H1 (cell line): ENCODE measurements around the gene JUN. TPM values are rescaled to one million over a fixed set of nuclear protein-coding genes. Genes with fewer than 3 reads are reported as not detected.

Source experiments
- CTCF ChIA-PET: fragments of 300-600 bp; sonication (Branson Sonifier 250); formaldehyde crosslinking; loops from one replicate; lab custom pipeline; 2021; ENCODE audit not compliant: partially characterized antibody; lab: Charles Lee
- POLR2A ChIA-PET: fragments of 300-600 bp; sonication (Branson Sonifier 250); formaldehyde crosslinking; loops from one replicate; lab custom pipeline; 2021; ENCODE audit warnings: inconsistent platforms; ENCODE audit not compliant: partially characterized antibody; lab: Charles Lee
- DNase-seq, 2 experiments: peaks; one replicate each; pipeline versions ENCODE4 v3.0.0 to v3.0.0-alpha.2; 2010 to 2022; ENCODE audit warnings: low spot score in 2 of 2, low read depth in 1 of 2, mixed read lengths in 1 of 2
- FAIRE-seq: peaks from 2 replicates; lab custom pipeline; 2011; peaks lifted over from hg19 to GRCh38; lab: Jason Lieb, UNC
- H2AFZ ChIP-seq: 2 replicates; pipeline ENCODE4 v1.8.1; 2012; ENCODE audit warnings: low read length, inconsistent platforms
- H2AK5ac ChIP-seq: 2 replicates; pipeline ENCODE4 v1.6.1; 2013; ENCODE audit warnings: low read depth, low read length
- H2BK120ac ChIP-seq: replicated peaks from 2 replicates; pipeline ENCODE3; 2013; ENCODE audit warnings: low read depth, low read length, inconsistent platforms
- H2BK12ac ChIP-seq: 2 replicates; pipeline ENCODE4 v1.6.1; 2013; ENCODE audit warnings: low read depth, low read length
- H2BK15ac ChIP-seq: 2 replicates; pipeline ENCODE4 v1.6.1; 2013; ENCODE audit warnings: low read length
- H2BK20ac ChIP-seq: 2 replicates; pipeline ENCODE4 v1.6.1; 2013; ENCODE audit warnings: low read length
- H2BK5ac ChIP-seq: 2 replicates; pipeline ENCODE4 v1.6.1; 2013; ENCODE audit warnings: low read depth, low read length
- H3K14ac ChIP-seq: 2 replicates; pipeline ENCODE4 v1.6.1; 2013; ENCODE audit warnings: inconsistent platforms; ENCODE audit not compliant: insufficient read length
- H3K18ac ChIP-seq: 2 replicates; pipeline ENCODE4 v1.6.1; 2013; ENCODE audit warnings: low read length; ENCODE audit errors: extremely low read depth
- H3K23ac ChIP-seq: 2 replicates; pipeline ENCODE4 v1.6.1; 2013; ENCODE audit warnings: inconsistent platforms; ENCODE audit not compliant: insufficient read length
- H3K23me2 ChIP-seq: 2 replicates; pipeline ENCODE4 v1.6.1; 2013; ENCODE audit warnings: low read depth, low read length
- H3K27ac ChIP-seq: 2 replicates; pipeline ENCODE4 v1.6.1; 2011; ENCODE audit warnings: low read depth, low read length, inconsistent platforms
- H3K27me3 ChIP-seq, 4 experiments: replicated peaks in 1 of 4; 1 replicate in 1 of 4; 2 replicates in 3 of 4; pipeline versions ENCODE4 v1.6.1 to v1.8.1; 2011 to 2013; ENCODE audit warnings: low read length in 3 of 4, mild to moderate bottlenecking in 3 of 4, inconsistent platforms in 2 of 4, mixed read lengths in 2 of 4, moderate library complexity in 1 of 4; ENCODE audit not compliant: control insufficient read depth in 3 of 4, insufficient read depth in 3 of 4; ENCODE audit errors: extremely low read depth in 1 of 4
- H3K36me3 ChIP-seq, 4 experiments: 2 replicates each; pipeline versions ENCODE4 v1.6.1 to v1.8.1; 2011 to 2013; ENCODE audit warnings: mild to moderate bottlenecking in 4 of 4, low read length in 3 of 4, moderate library complexity in 2 of 4, control low read depth in 1 of 4, inconsistent platforms in 1 of 4; ENCODE audit not compliant: insufficient read depth in 4 of 4, control insufficient read depth in 2 of 4
- H3K4ac ChIP-seq: replicated peaks from 2 replicates; pipeline ENCODE3; 2013; ENCODE audit warnings: low read length, low read depth, mixed read lengths, inconsistent platforms; ENCODE audit not compliant: insufficient read length
- H3K4me1 ChIP-seq, 4 experiments: replicated peaks in 1 of 4; 1 replicate in 1 of 4; 2 replicates in 3 of 4; pipeline versions ENCODE4 v1.6.1 to v1.8.1; 2011 to 2013; ENCODE audit warnings: low read length in 3 of 4, inconsistent platforms in 2 of 4, mixed read lengths in 1 of 4; ENCODE audit not compliant: insufficient read depth in 4 of 4, control insufficient read depth in 3 of 4
- H3K4me2 ChIP-seq, 2 experiments: 2 replicates each; pipeline versions ENCODE4 v1.6.1 to v1.8.1; 2011 to 2013; ENCODE audit warnings: low read depth in 2 of 2, low read length in 2 of 2, control low read depth in 1 of 2, inconsistent platforms in 1 of 2, mild to moderate bottlenecking in 1 of 2; ENCODE audit not compliant: insufficient read depth in 1 of 2
- H3K4me3 ChIP-seq, 4 experiments: fragments of 200-600, 300-600 bp in 1 of 4; sonication (generic), shearing (Covaris generic), sonication (Bioruptor Twin) in 1 of 4; 2 replicates each; pipeline versions ENCODE4 v1.5.1 to v1.8.1; 2011 to 2016; ENCODE audit warnings: low read length in 4 of 4, low read depth in 3 of 4, control low read depth in 2 of 4, inconsistent platforms in 2 of 4, mild to moderate bottlenecking in 2 of 4, mixed read lengths in 1 of 4, moderate library complexity in 1 of 4; ENCODE audit not compliant: insufficient read depth in 2 of 4; ENCODE audit errors: extremely low read depth in 1 of 4
- H3K56ac ChIP-seq: replicated peaks from 2 replicates; pipeline ENCODE3; 2013; ENCODE audit warnings: low read depth, mild to moderate bottlenecking, mixed read lengths, low read length, inconsistent platforms; ENCODE audit not compliant: insufficient read length
- H3K79me1 ChIP-seq: 2 replicates; pipeline ENCODE4 v1.6.1; 2013; ENCODE audit warnings: low read depth, low read length, control low read depth
- H3K79me2 ChIP-seq, 2 experiments: 2 replicates each; pipeline versions ENCODE4 v1.6.1 to v1.8.1; 2012 to 2013; ENCODE audit warnings: low read length in 2 of 2, mild to moderate bottlenecking in 2 of 2, inconsistent platforms in 1 of 2; ENCODE audit not compliant: insufficient read depth in 2 of 2, control insufficient read depth in 1 of 2
- H3K9ac ChIP-seq, 4 experiments: replicated peaks in 1 of 4; 1 replicate in 1 of 4; 2 replicates in 3 of 4; pipeline versions ENCODE4 v1.6.1 to v1.8.1; 2011 to 2013; ENCODE audit warnings: low read depth in 3 of 4, low read length in 3 of 4, control low read depth in 2 of 4, mild to moderate bottlenecking in 2 of 4, moderate library complexity in 2 of 4, inconsistent platforms in 1 of 4; ENCODE audit errors: extremely low read depth in 1 of 4
- H3K9me3 ChIP-seq, 2 experiments: 2 replicates each; pipeline versions ENCODE4 v1.6.1 to v1.8.1; 2012 to 2013; ENCODE audit warnings: mild to moderate bottlenecking in 2 of 2, moderate library complexity in 2 of 2, control low read depth in 1 of 2, inconsistent platforms in 1 of 2, low read depth in 1 of 2, low read length in 1 of 2, mixed read lengths in 1 of 2; ENCODE audit not compliant: insufficient read depth in 2 of 2
- H4K20me1 ChIP-seq, 2 experiments: replicated peaks in 1 of 2; 2 replicates each; pipeline versions ENCODE3 to v1.8.1; 2011 to 2013; ENCODE audit warnings: inconsistent platforms in 2 of 2, low read length in 2 of 2, mild to moderate bottlenecking in 1 of 2; ENCODE audit not compliant: insufficient read depth in 2 of 2, control insufficient read depth in 1 of 2
- H4K5ac ChIP-seq: 2 replicates; pipeline ENCODE4 v1.6.1; 2013; ENCODE audit warnings: low read length, low read depth, mixed read lengths, inconsistent platforms; ENCODE audit not compliant: insufficient read length
- H4K8ac ChIP-seq: 2 replicates; pipeline ENCODE4 v1.8.0; 2013; ENCODE audit warnings: mild to moderate bottlenecking, moderate library complexity, low read length, inconsistent platforms; ENCODE audit not compliant: insufficient read depth; ENCODE audit errors: extremely low read depth
- H4K91ac ChIP-seq: replicated peaks from 2 replicates; pipeline ENCODE3; 2013; ENCODE audit warnings: low read length, mixed read lengths, inconsistent platforms; ENCODE audit not compliant: insufficient read length
- BACH1 ChIP-seq: IDR thresholded peaks from 2 replicates; pipeline ENCODE4 v1.6.1; 2012; ENCODE audit warnings: low read length, improper control_type of control experiment
- BRCA1 ChIP-seq: IDR thresholded peaks from 2 replicates; pipeline ENCODE4 v1.6.1; 2012; ENCODE audit warnings: low read depth, low read length, improper control_type of control experiment
- WGBS, 2 experiments: shearing (Covaris generic) in 1 of 2; methylation state at CpG; one replicate each; pipeline versions ENCODE4 v1.1.6 to v1.1.7; 2013 to 2015; ENCODE audit warnings: low lambda C conversion rate in 2 of 2, mixed read lengths in 2 of 2, inconsistent platforms in 1 of 2, low coverage in 1 of 2, missing lambda C conversion rate in 1 of 2; ENCODE audit not compliant: insufficient replicate concordance in 2 of 2, insufficient coverage in 1 of 2, insufficient read length in 1 of 2; ENCODE audit errors: extremely low coverage in 1 of 2, missing lambda C conversion rate in 1 of 2; 5-methylcytosine and 5-hydroxymethylcytosine counted together
- polyA plus RNA-seq, 7 experiments: library from polyadenylated mRNA; depleted of rRNA in 3 of 7; stranded (reverse) in 5 of 7; unstranded in 2 of 7; fragments of >200 nt in 5 of 7; fragments of 200-250 nt in 2 of 7; gene quantifications; 1 replicate in 5 of 7; 2 replicates in 1 of 7; 4 replicates in 1 of 7; pipeline versions ENCODE4 v1.2.1 to v1.2.3, GENCODE V29; 2011 to 2013; ENCODE audit warnings: missing spikeins in 2 of 7, mixed read lengths in 2 of 7
- total RNA-seq: library from RNA; stranded (reverse); fragmentation: NEBNext Ultra II Directional; extraction: Animal tissue kit (Norgen Biotek cat#: 25700); gene quantifications from 2 replicates; pipeline ENCODE4 v1.2.1, GENCODE V29; 2021

The JUN gene
- total and polyA plus RNA-seq, 2 of the 8 experiments (the other 6 are each of a cell fraction or from before 2014, with no cell fraction given), result 4.4 to 10.9 TPM

DNA sequence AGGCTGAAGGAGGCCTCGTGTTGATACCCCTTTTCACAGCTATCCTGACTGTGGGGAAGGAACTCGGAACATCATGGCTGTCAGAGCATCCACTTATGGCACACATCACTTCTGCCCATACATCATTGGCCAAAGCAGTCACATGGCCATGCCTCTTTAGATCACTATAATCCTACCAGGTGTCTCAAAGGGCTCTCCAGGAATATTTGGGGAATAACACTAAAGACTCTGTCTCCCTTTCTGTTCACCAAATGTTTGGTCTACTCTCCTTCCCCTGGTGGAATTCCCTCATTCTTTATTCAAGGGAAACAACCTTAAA is 3.0 kb upstream of the JUN start:
- peaks cover 0 to 3% of the 10 kb centered on the region in 2 experiments; a peak in 1 of 4 replicates for H3K79me2 ChIP-seq
- H2AK5ac ChIP-seq, result no peak overlapping the region
- no peak overlapping the region for H2BK12ac ChIP-seq
- peaks cover 30% of the 10 kb centered on the region for H3K23me2 ChIP-seq
- no peak overlapping the region for H3K56ac ChIP-seq
- peaks cover 0 to 3% of the 10 kb centered on the region in 2 experiments; a peak in 1 of 4 replicates for H3K9me3 ChIP-seq
- no peak overlapping the region for H3K27ac ChIP-seq
- no peak for FAIRE-seq
- peaks cover 3 to 26% (median 15%) of the 10 kb centered on the region in 4 experiments; a peak in 6 of 7 replicates for H3K27me3 ChIP-seq
- H3K79me1 ChIP-seq, result no peaks in the 10 kb centered on the region; the same call in 1 of the 2 replicates
- H3K36me3 ChIP-seq, result no peaks in the 10 kb centered on the region
- H3K14ac ChIP-seq, result no peak overlapping the region
- no peak overlapping the region for H2BK15ac ChIP-seq
- no peak overlapping the region for H3K18ac ChIP-seq
- H2BK120ac ChIP-seq, result no peak overlapping the region
- H3K4me2 ChIP-seq, result no peak overlapping the region
- H2BK5ac ChIP-seq, result no peak overlapping the region
- no peak overlapping the region for H2BK20ac ChIP-seq
- no peak overlapping the region for H2AFZ ChIP-seq
- H4K20me1 ChIP-seq, result peaks cover 0 to 11% of the 10 kb centered on the region in 2 experiments
- no peak overlapping the region for H4K5ac ChIP-seq
- WGBS, 2 experiments, result 88% methylated on average over 2 of the region's 2 CpGs; no CpG with 5 or more reads in 1 of the 2 experiments
- TF ChIP-seq BRCA1 (no peak), BACH1 (no peak)
- no peak overlapping the region for H4K91ac ChIP-seq
- POLR2A ChIA-PET, result interaction anchor here (1.6 kb wide), 1 partner anchor 84 kb away, joined by 4 read pairs; no protein-coding TSS in a partner anchor
- H3K4ac ChIP-seq, result no peak overlapping the region
- no peak overlapping the region for H4K8ac ChIP-seq
- DNase-seq, result no peak
- H3K4me1 ChIP-seq, result peaks cover 0 to 13% (median 4%) of the 10 kb centered on the region in 4 experiments; a peak in 6 of 7 replicates
- H3K23ac ChIP-seq, result no peak overlapping the region
- no peak overlapping the region for H3K4me3 ChIP-seq
- H3K9ac ChIP-seq, result no peak overlapping the region
- CTCF ChIA-PET, result interaction anchor here (0.6 to 2.3 kb wide), 3 partner anchors 20 to 972 kb away, joined by 3 to 9 read pairs (median 6); no protein-coding TSS in a partner anchor
